GM12878 (cell line): ENCODE results near the gene NUBPL. TPM values are rescaled to one million over a fixed set of nuclear protein-coding genes. Genes with fewer than 3 reads are reported as not detected.

ENCODE experiments used
- ATAC-seq: fragments of 200-7000 bp; cut with Tn5 transposase; 3 replicates; pipeline ENCODE4 v1.9.1; 2020; ENCODE audit warnings: mild to moderate bottlenecking, moderate library complexity
- BruUV-seq: library from RNA; stranded (reverse); fragments of 400-500 nt; replicated peaks from 2 replicates; lab custom pipeline; 2021; lab: Mats Ljungman, UMichigan
- CTCF ChIA-PET: fragments of 300-600 bp; sonication (Branson Sonifier 250); formaldehyde crosslinking; extraction: SDS; loops from one replicate; lab custom pipeline; 2021; ENCODE audit warnings: inconsistent platforms; lab: Yijun Ruan, JAX
- POLR2A ChIA-PET: fragments of 350-600 bp; formaldehyde crosslinking; extraction: SDS; loops from one replicate; lab custom pipeline; 2021; ENCODE audit warnings: inconsistent platforms; lab: Charles Lee
- RAD21 ChIA-PET: fragments of 300-600 bp; sonication (Branson Sonifier 250); formaldehyde crosslinking; loops from one replicate; lab custom pipeline; 2023; ENCODE audit warnings: antibody characterized with exemption; ENCODE audit not compliant: unreplicated experiment; lab: Charles Lee
- SMC1A ChIA-PET: fragments of 300-600 bp; sonication (Branson Sonifier 250); formaldehyde crosslinking; loops from one replicate; lab custom pipeline; 2023; ENCODE audit not compliant: unreplicated experiment, uncharacterized antibody; lab: Charles Lee
- DNase-seq: peaks from one replicate; pipeline ENCODE4 v3.0.0-alpha.2; 2011; ENCODE audit warnings: low read depth, low spot score
- FAIRE-seq: peaks from 3 replicates; lab custom pipeline; 2011; peaks lifted over from hg19 to GRCh38; lab: Jason Lieb, UNC
- H2AFZ ChIP-seq: 2 replicates; pipeline ENCODE4 v1.6.0; 2011; ENCODE audit warnings: low read depth, low read length, control low read depth; ENCODE audit not compliant: control insufficient read depth
- H3K27ac ChIP-seq: 2 replicates; pipeline ENCODE4 v1.5.1; 2011; ENCODE audit warnings: control low read depth; ENCODE audit not compliant: control insufficient read depth, insufficient read depth
- H3K27me3 ChIP-seq, 2 experiments: replicated peaks in 1 of 2; 2 replicates each; pipeline versions ENCODE4 v1.6.0 to v1.6.1; 2011; ENCODE audit warnings: low read length in 1 of 2; ENCODE audit not compliant: control insufficient read depth in 2 of 2, insufficient read depth in 2 of 2
- H3K36me3 ChIP-seq, 2 experiments: 2 replicates each; pipeline ENCODE4 v1.5.1; 2011; ENCODE audit warnings: low read length in 1 of 2; ENCODE audit not compliant: control insufficient read depth in 2 of 2, insufficient read depth in 2 of 2
- H3K4me1 ChIP-seq: 2 replicates; pipeline ENCODE4 v1.6.1; 2011; ENCODE audit warnings: mild to moderate bottlenecking, low read length, moderate library complexity, mixed read lengths; ENCODE audit not compliant: control insufficient read depth, insufficient read depth
- H3K4me2 ChIP-seq: 2 replicates; pipeline ENCODE4 v1.6.0; 2011; ENCODE audit warnings: control low read depth; ENCODE audit not compliant: control insufficient read depth, insufficient read depth
- H3K4me3 ChIP-seq: fragments of 200-600 bp; sonication (generic); 2 replicates; pipeline ENCODE4 v1.5.1; 2016
- H3K79me2 ChIP-seq: 2 replicates; pipeline ENCODE4 v1.6.0; 2011; ENCODE audit warnings: low read length; ENCODE audit not compliant: control insufficient read depth, insufficient read depth
- H3K9ac ChIP-seq: 2 replicates; pipeline ENCODE4 v1.8.0; 2011; ENCODE audit warnings: low read length, control low read depth, mixed read lengths; ENCODE audit not compliant: control insufficient read depth, insufficient read depth
- H3K9me3 ChIP-seq: replicated peaks from 3 replicates; pipeline ENCODE4 v1.5.1; 2011; ENCODE audit warnings: mild to moderate bottlenecking, low read length; ENCODE audit not compliant: control insufficient read depth, insufficient read depth
- H4K20me1 ChIP-seq: 2 replicates; pipeline ENCODE4 v1.6.0; 2011; ENCODE audit not compliant: control insufficient read depth, insufficient read depth
- EP300 ChIP-seq, 2 experiments: fragments of 150-350 bp in 1 of 2; IDR thresholded peaks; 2 replicates each; pipeline ENCODE4 v1.6.1; 2011 to 2012; ENCODE audit warnings: low read depth in 2 of 2, low read length in 2 of 2, borderline replicate concordance in 1 of 2, improper control_type of control experiment in 1 of 2, inconsistent platforms in 1 of 2; ENCODE audit not compliant: control insufficient read depth in 1 of 2
- JUNB ChIP-seq: IDR thresholded peaks from 2 replicates; pipeline ENCODE4 v1.6.1; 2016; ENCODE audit warnings: antibody characterized with exemption, mild to moderate bottlenecking
- JUND ChIP-seq: IDR thresholded peaks from 2 replicates; pipeline ENCODE4 v1.6.1; 2012; ENCODE audit warnings: low read depth, mild to moderate bottlenecking, low read length, improper control_type of control experiment, moderate library complexity
- POLR2AphosphoS5 ChIP-seq: IDR thresholded peaks from 2 replicates; pipeline ENCODE4 v1.6.1; 2011; ENCODE audit warnings: mild to moderate bottlenecking, low read length, inconsistent platforms
- WGBS: methylation state at CpG from one replicate; pipeline ENCODE4 v1.1.6; 2016; ENCODE audit warnings: low lambda C conversion rate; ENCODE audit not compliant: insufficient replicate concordance, insufficient coverage; ENCODE audit errors: missing lambda C conversion rate; 5-methylcytosine and 5-hydroxymethylcytosine counted together
- in situ Hi-C: fragments of 300-500 bp; cut with MboI; formaldehyde crosslinking; loops from 9 replicates; pipeline ENCODE4 v1.14.3; 2018; ENCODE audit warnings: mixed read lengths
- intact Hi-C: fragments of 100-400 bp; cut with micrococcal nuclease; formaldehyde crosslinking; loops from one replicate; pipeline ENCODE4 v1.14.2; 2022; ENCODE audit not compliant: unreplicated experiment
- polyA plus RNA-seq, 11 experiments: library from polyadenylated mRNA; depleted of rRNA in 4 of 11; unstranded in 6 of 11; stranded (reverse) in 5 of 11; fragments of >200 nt; fragmentation: Nextera tagmentation in 4 of 11; fragmentation: Illumina TruSeq in 1 of 11; extraction: Ambion mirVana in 4 of 11; extraction: Trizol in 1 of 11; gene quantifications; 1 replicate in 1 of 11; 2 replicates in 10 of 11; pipeline versions ENCODE4 v1.2.1 to v1.2.3, GENCODE V29; 2011 to 2016; ENCODE audit warnings: inconsistent platforms in 2 of 11, missing spikeins in 2 of 11, low read depth in 1 of 11
- total RNA-seq, 4 experiments: library from RNA; depleted of rRNA in 3 of 4; stranded (reverse); fragments of >200 nt in 3 of 4; fragmentation: Illumina TruSeq in 1 of 4; extraction: Trizol in 1 of 4; gene quantifications; 2 replicates each; pipeline versions ENCODE4 v1.2.1 to v1.2.3, GENCODE V29; 2013 to 2021

The NUBPL gene
- total and polyA plus RNA-seq, 10 of the 15 experiments (the other 5 are each of a cell fraction or from before 2014, with no cell fraction given), result 3.4 to 11.6 (median 8.1) TPM

- no peak overlapping the region for H2AFZ ChIP-seq
- H4K20me1 ChIP-seq, result no peaks in the 10 kb centered on the region
- no peaks in the 10 kb centered on the region for H3K9me3 ChIP-seq
- no peaks in the 10 kb centered on the region for H3K36me3 ChIP-seq
- H3K9ac ChIP-seq, result no peak overlapping the region
- 48% methylated on average over 1 of the region's 1 CpG for WGBS
- intact Hi-C loops (no loop called here), in situ Hi-C loops (no loop called here)
- ChIA-PET POLR2A (interaction anchor here (0.6 kb wide), 1 partner anchor 12 kb away, joined by 3 read pairs; no protein-coding TSS in a partner anchor), SMC1A (interaction anchor here (0.9 to 1.5 kb wide), 6 partner anchors 8 to 386 kb away, joined by 3 to 6 read pairs (median 3); partner anchors contain the start of gene DTD2), RAD21 (no interaction called here), CTCF (interaction anchor here (0.6 to 1.2 kb wide), 2 partner anchors 10 to 165 kb away, joined by 3 to 4 read pairs; no protein-coding TSS in a partner anchor)
- ATAC-seq (peak; percentile 77), FAIRE-seq (peak; percentile 44), DNase-seq (no peak)
- no peak overlapping the region; the same call in 1 of the 2 replicates for H3K27ac ChIP-seq
- no peaks in the 10 kb centered on the region for H3K79me2 ChIP-seq
- no TSS peak for BruUV-seq
- H3K4me2 ChIP-seq, result no peak overlapping the region
- peaks cover 4% of the 10 kb centered on the region; the same call in 1 of the 2 replicates for H3K4me1 ChIP-seq
- H3K27me3 ChIP-seq, result no peaks in the 10 kb centered on the region
- TF ChIP-seq JUND (no peak), JUNB (0 out of 2 replicates have a peak, but pooled peaks have one; percentile 8)
- H3K4me3 ChIP-seq, result no peak overlapping the region
Measured at GRCh38 chr14:31843361-31844091, 282.3 kb downstream of the NUBPL start.

DNA sequence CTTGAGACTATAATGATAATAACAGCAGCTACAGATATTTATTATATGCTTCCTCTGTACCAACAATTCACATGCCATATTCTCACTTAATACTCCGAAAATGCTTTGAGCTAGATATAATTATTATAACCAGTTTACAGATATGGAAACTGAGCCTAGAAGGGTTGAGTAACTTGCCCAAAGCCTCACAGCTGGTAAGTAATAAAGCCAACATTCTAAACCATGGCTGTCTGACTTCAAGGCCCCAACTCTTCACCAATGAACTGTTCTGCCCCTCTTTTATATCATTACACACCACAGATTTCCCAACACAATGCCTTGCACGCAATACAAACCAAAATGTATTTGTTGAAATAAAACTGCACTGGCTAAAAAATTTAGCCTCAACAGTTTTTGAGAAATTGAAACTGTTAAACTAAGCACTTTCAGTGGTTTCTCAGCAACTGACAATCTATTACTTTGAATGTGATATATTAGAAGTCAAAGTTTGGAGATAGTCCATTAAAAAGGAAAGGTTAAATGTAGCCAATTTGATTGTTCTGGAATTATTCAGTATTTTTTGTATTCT, 293.4 kb downstream of the NUBPL start:
- H3K4me3 ChIP-seq, result no peak overlapping the region
- H3K9me3 ChIP-seq, result no peaks in the 10 kb centered on the region; the same call in 2 of the 3 replicates
- no peaks in the 10 kb centered on the region for H3K27me3 ChIP-seq
- ATAC-seq, result no peak
- no TSS peak for BruUV-seq
- no peaks in the 10 kb centered on the region; the same call in 1 of the 2 replicates for H3K4me1 ChIP-seq
- SMC1A ChIA-PET, result interaction anchor here (2.1 to 2.3 kb wide), 2 partner anchors 10 to 12 kb away, joined by 5 to 7 read pairs; no protein-coding TSS in a partner anchor
- H3K27ac ChIP-seq, result peak overlapping the region; percentile 4; the same call in 1 of the 2 replicates
- H3K4me2 ChIP-seq, result peak overlapping the region; percentile 15; the same call in 1 of the 2 replicates
- RAD21 ChIA-PET, result no interaction called here
- H3K9ac ChIP-seq, result no peak overlapping the region
- no peak overlapping the region for H2AFZ ChIP-seq
- intact Hi-C loops, result no loop called here
- no peak for FAIRE-seq
- H4K20me1 ChIP-seq, result no peaks in the 10 kb centered on the region
- CTCF ChIA-PET, result interaction anchor here (1.6 kb wide), 1 partner anchor 11 kb away, joined by 4 read pairs; no protein-coding TSS in a partner anchor
- POLR2A ChIA-PET, result no interaction called here
- 90% methylated on average over 2 of the region's 2 CpGs for WGBS
- no peaks in the 10 kb centered on the region for H3K36me3 ChIP-seq
- H3K79me2 ChIP-seq, result no peaks in the 10 kb centered on the region
- no peak for DNase-seq
- in situ Hi-C loops, result no loop called here
- TF ChIP-seq POLR2AphosphoS5 (no peak), EP300 (IDR thresholded peaks at IDR 0.05; ENCODE audit: borderline replicate concordance in 1 of 2, control insufficient read depth in 1 of 2, low read depth in 2 of 2, low read length in 2 of 2) (0 out of 4 replicates have a peak, but pooled peaks of 1 of the 2 experiments have one; percentile 12)
